ENCODE results near the gene SOX1. TPM values are rescaled to one million over a fixed set of nuclear protein-coding genes. Genes with fewer than 3 reads are reported as not detected.

SOX1 gene
- total and polyA plus RNA-seq, 2 of the 13 experiments (the other 11 are each of a cell fraction or from before 2014, with no cell fraction given), result not detected

GRCh38 chr13:112117955-112118302 lies 51.0 kb downstream of the SOX1 start:
- ATAC-seq (no peak; the same call in 2 of the 3 replicates), FAIRE-seq (no peak), DNase-seq (ENCODE audit: low spot score) (no peak)
- in situ Hi-C loops (cut with HindIII; ENCODE audit: extremely low pct_ligation_motif_present, low pct_unique_long_range_greater_than_20kb) (no loop called here), intact Hi-C loops (cut with micrococcal nuclease; ENCODE audit: unreplicated experiment) (no loop called here)
- Histone ChIP-seq H3K4me1 (ENCODE audit: insufficient read depth, low read length) (no peaks in the 10 kb centered on the region), H3K27me3 (ENCODE audit: control insufficient read depth in 1 of 2, insufficient read depth in 2 of 2, low read length in 2 of 2) (peaks cover 7 to 74% of the 10 kb centered on the region in 2 experiments), H3K36me3 (replicated peaks in 1 of 2; ENCODE audit: control insufficient read depth in 1 of 2, insufficient read depth in 2 of 2, low read length in 2 of 2) (no peaks in the 10 kb centered on the region), H2AFZ (ENCODE audit: low read length) (no peak overlapping the region), H4K20me1 (ENCODE audit: insufficient read depth, low read length) (no peaks in the 10 kb centered on the region), H3K27ac (ENCODE audit: extremely low read length, insufficient read depth, low read length) (no peak overlapping the region), H3K4me2 (ENCODE audit: low read depth, low read length) (no peak overlapping the region), H3K9ac (ENCODE audit: insufficient read depth, low read depth, low read length) (no peak overlapping the region), H3K79me2 (ENCODE audit: insufficient read depth, low read length) (no peaks in the 10 kb centered on the region), H3K4me3 (replicated peaks in 1 of 3; ENCODE audit: insufficient read depth in 1 of 3, low read depth in 2 of 3, low read length in 3 of 3) (no peak overlapping the region), H3K9me3 (ENCODE audit: low read length) (no peaks in the 10 kb centered on the region)
- BruUV-seq (replicated peaks), result no TSS peak
- ChIA-PET POLR2A (no interaction called here), CTCF (ENCODE audit: low intra/inter-chr PET ratio, low total read pairs) (no interaction called here)
- TF ChIP-seq ZNF574 (CRISPR knock-in tag; IDR thresholded peaks at IDR 0.05) (no peak), DNMT3B (CRISPR knock-in tag; conservative IDR thresholded peaks at IDR 0.05) (no peak), ZFP91 (CRISPR knock-in tag; IDR thresholded peaks at IDR 0.05; ENCODE audit: borderline replicate concordance) (no peak), RELA (CRISPR knock-in tag; IDR thresholded peaks at IDR 0.05) (no peak), ZFP62 (CRISPR knock-in tag; IDR thresholded peaks at IDR 0.05) (no peak), NFIC (IDR thresholded peaks at IDR 0.05; ENCODE audit: low read length) (no peak), ZNF280D (CRISPR knock-in tag; IDR thresholded peaks at IDR 0.05) (no peak), ZNF124 (CRISPR knock-in tag; IDR thresholded peaks at IDR 0.05) (no peak)
- WGBS (ENCODE audit: low lambda C conversion rate), result 25% methylated on average over 4 of the region's 18 CpGs
